ENCODE results near the gene PDGFC.
"Not testable (repeated sequence)": the region's sequence is repeated elsewhere in the genome, so short reads cannot be mapped to it uniquely, and the experiment has no call there.

The PDGFC gene

DNA sequence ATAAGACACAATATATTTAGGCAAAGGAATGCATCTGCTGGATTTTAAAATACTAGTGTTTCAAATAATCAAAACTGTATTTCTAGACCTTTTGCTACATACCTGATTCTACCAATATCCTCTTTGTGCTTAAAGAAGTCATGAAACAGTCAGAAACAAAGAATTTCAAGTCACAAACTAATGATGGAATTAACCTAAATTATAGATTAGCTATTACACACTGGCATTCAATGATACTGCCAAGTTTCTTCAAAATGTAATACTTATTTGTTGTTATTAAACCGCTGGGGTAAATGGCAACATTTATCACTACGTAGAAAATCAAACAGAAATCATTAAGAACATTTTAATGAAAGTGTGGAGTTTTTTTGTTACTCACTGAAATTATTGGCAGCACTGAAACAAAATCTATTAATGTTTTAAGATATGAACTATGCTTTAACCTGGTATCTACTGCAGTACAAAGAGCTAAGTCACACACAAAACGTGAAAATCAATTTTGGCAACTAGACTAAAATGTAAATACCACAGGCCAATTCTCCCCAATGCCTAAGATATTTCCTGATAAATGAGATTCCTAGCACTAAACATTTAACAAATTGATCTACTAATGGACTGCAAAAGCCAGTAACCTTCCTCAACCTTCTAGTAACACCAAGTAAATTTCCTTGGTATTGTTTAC, 19.4 kb downstream of the PDGFC start:
- no peak for DNase-seq (ENCODE audit: low read depth, low spot score)

GRCh38 chr4:156950948-156951347, 20.7 kb downstream of the PDGFC start:
- DNase-seq (ENCODE audit: low read depth, low spot score) = no peak

DNA sequence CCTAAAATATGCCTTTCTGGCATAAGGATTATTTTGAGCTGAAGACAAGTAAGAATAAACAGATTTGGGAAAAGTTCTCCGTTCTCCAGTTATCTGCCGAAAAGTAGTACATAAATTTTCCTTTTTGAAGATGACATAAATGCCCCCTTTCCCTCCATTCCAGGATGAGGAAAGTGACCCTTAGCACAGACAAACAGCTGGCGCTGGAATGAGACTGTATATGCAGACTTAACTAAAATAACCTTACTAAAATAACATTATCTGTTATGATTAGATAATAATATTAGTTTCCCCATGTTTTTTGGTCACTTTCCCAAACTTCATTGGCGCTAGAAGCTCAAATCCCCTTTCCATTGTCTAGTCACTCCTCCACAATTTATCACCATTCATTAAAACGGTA, 21.5 kb downstream of the PDGFC start:
- DNase-seq (ENCODE audit: low read depth, low spot score) = no peak

DNA sequence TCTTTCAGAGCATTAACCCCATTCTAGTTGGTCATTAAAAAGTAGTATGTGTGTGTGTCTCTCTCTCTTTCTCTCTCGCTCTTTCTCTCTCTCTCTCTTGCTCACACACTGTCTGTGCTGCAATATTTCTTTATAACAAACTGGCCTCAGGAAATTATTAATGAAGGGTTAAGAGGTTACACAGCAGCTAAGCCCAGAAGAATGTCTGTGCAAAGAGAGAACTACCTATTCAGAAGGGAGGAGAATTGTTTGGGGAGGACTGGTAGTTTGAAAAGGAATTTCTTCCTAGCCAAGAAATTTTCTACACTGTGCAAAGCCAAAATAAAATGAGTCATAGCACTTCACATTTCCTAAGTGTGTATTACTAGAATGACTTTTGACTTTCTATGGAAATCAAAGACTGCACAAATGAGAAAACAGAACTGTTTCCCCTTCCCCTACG, 22.2 kb downstream of the PDGFC start:
- DNase-seq (ENCODE audit: low read depth, low spot score) = no peak

- no peak for DNase-seq (ENCODE audit: low read depth, low spot score)
These were observed 22.9 kb downstream of the PDGFC start for GRCh38 chr4:156948738-156949137.

GRCh38 chr4:156948133-156948532, 23.5 kb downstream of the PDGFC start:
- DNase-seq (ENCODE audit: low read depth, low spot score) = peak; percentile 46

- DNase-seq (ENCODE audit: low read depth, low spot score) = peak; percentile 68
These were observed 24.8 kb downstream of the PDGFC start for GRCh38 chr4:156946516-156947424.

DNA sequence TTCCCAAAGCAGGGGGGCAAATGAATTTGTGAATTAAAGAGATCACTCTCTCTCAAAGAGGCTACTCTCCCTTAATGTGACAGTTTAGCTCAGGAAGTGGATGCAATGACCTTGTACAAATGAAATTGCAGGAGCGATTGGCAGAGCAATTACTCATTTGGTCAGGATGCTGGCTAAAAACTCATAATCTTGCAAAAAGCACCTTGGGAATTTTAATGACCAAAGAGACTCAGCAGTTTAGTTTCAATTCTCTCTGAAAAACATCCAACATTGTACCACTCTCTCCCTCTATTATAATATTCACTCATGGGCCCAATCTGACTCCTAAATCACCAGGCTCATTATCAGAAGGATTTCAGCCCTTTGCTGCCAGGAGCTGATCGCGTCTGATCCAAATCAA, 26.1 kb downstream of the PDGFC start:
- DNase-seq (ENCODE audit: low read depth, low spot score) = no peak

DNA sequence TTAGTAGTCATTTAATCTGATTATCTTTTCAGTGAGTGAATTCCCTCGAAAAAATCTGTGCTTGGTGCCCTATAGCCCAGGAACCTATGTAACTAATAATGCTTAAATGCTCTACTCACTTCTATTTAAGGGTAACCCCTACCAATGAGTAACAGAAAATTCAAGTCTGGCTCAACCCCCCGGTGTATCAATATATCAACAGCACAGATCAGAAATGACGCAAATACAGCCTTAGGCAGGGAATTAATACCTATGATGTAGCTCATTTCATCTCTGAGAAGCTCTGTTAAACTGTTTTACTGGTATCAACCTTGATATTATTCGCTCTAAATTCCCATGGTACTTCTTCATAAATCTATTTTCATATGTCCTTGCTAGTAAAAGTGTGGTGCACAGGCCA, 28.6 kb downstream of the PDGFC start:
- DNase-seq (ENCODE audit: low read depth, low spot score) = no peak

- DNase-seq (ENCODE audit: low read depth, low spot score) = peak; percentile 60
These were observed 29.6 kb downstream of the PDGFC start for GRCh38 chr4:156941940-156942548.

DNA sequence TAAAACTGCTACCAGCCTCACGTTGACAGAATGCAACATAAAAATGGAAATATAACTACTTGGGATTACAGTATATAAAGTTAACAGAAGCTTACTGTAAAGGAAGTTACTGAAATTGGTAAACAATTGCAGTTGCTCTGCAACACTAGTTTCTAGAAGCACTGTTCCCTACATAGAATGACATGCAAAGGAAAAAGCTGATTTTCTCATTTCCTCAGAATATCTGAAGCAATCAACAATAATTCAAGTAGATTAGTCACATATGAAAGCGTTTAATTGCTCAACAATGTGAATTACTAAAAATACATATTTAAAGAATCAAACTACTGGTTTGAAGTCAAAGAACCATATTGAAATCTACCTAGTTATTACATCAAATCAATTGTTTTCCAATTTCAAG, 31.8 kb downstream of the PDGFC start:
- DNase-seq (ENCODE audit: low read depth, low spot score) = no peak

DNA sequence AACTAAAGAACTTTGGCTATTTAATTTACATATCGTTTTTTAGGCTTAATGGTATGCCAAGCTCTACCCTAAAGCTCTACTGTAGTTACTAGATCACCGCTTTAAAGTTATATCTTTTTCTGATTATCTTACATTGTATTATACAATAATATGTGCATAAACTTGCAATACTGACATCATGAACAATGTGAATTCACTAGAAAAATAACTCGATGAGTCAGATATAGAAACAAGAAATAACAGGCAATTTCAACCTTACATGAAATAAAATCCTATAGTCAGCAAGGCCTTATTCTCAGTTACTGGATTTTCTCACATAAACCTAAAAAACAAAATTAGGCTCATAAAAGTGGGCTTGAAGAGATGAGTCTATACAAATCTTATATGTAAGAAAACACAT, 32.5 kb downstream of the PDGFC start:
- no peak for DNase-seq (ENCODE audit: low read depth, low spot score)

DNA sequence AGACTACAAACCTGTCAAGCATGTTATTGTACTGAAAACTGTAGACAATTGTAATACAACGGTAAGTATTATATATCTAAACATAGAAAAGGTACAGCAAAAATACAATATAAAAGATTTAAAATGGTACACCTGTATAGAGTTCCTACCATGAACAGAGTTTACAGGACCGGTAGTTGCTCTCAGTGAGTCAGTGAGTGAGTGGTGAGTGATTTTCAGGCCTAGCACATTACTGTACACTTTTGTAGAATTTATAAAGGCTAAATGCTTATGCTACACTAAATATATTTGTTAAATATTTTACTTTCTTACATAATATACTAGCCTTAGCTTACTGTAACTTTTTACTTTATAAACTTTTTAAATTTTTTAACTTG, 37.4 kb downstream of the PDGFC start:
- DNase-seq (ENCODE audit: low read depth, low spot score) = no peak

- DNase-seq (ENCODE audit: low read depth, low spot score) = no peak
These were observed 37.9 kb downstream of the PDGFC start for GRCh38 chr4:156933633-156934258.

DNA sequence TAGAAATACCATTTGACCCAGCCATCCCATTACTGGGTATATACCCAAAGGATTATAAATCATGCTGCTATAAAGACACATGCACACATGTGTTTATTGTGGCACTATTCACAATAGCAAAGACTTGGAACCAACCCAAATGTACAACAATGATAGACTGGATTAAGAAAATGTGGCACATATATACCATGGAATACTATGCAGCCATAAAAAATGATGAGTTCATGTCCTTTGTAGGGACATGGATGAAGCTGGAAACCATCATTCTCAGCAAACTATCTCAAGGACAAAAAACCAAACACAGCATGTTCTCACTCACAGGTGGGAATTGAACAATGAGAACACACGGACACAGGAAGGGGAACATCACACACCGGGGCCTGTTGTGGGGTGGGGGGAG, 39.2 kb downstream of the PDGFC start:
- DNase-seq (ENCODE audit: low read depth, low spot score) = not testable (repeated sequence)

GRCh38 chr4:156931267-156931666, 40.3 kb downstream of the PDGFC start:
- no peak for DNase-seq (ENCODE audit: low read depth, low spot score)

GRCh38 chr4:156929386-156930105, 42.1 kb downstream of the PDGFC start:
- DNase-seq (ENCODE audit: low read depth, low spot score) = no peak

DNA sequence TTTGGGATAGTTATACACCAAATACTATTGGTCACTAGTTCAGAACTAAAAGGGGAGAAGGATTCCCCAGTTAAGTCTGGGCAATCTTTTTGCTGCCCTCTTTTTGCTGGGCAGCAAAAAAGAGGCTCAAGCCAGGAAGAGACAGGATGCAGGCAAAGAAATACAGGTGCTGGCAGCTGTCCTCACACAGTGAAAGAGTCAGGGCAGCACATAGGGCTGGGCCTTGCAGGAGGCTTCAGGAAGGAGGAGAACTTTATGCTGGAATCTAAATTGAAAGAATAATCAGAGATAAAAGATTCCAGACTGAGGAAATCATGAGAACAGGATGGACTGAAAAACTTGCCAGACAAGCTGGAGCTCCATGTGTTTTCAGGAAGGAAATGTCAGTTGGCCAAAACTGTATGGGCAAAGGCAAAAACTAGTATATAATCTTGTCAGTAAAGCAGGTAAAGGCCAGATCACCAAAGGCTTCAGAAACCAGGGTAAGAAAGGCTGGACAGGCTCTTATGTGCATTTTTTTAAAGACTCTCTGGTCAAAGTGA, 46.8 kb downstream of the PDGFC start:
- DNase-seq (ENCODE audit: low read depth, low spot score) = no peak

DNA sequence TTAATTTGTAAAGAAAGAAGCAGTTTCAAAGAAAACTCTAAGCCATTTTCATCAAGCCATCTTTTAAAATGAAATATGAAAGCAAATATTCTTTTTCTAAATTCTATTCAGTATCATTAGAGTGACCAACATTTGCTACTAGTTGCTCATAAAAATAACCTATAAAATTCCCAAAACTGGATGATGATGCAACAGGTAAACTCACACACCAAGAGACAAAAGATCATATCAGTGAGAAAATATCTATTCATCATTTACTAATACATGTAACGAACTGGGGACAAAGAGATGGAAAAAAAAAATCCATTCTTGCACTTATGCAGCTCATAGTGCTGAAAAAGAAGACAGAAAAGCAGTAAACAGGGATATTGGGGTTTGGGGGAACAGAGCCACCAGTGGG, 48.1 kb downstream of the PDGFC start:
- DNase-seq (ENCODE audit: low read depth, low spot score) = no peak

DNA sequence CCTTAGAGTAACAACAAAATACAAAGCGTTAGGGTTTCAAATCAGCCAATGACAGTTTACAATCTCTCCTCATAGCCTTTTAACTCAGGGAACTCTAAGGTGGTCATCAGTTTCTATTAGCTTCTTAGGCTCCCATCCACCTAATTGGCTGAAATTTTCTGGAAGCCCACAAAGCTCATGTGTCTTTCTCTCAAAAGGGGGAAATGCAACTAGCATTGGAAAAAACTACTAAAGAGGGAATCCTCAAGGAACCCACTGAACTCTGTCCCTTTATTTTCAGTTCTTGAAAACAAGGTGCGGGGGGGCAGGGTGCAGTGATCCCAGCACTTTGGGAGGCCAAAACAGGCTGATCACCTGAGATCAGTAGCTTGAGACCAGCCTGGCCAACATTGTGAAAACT, 56.4 kb downstream of the PDGFC start:
- no peak for DNase-seq (ENCODE audit: low read depth, low spot score)

GRCh38 chr4:156913234-156913633, 58.4 kb downstream of the PDGFC start:
- no peak for DNase-seq (ENCODE audit: low read depth, low spot score)
